Adipocyte (in vitro differentiated cells): Measurements from ENCODE around the gene PGM3.
"Not testable (repeated sequence)": the region's sequence is repeated elsewhere in the genome, so short reads cannot be mapped to it uniquely, and the experiment has no call there.

Source experiments
- DNase-seq: peaks from one replicate; pipeline ENCODE4 v3.0.0-alpha.2; 2015; ENCODE audit warnings: low read depth
- H3K27me3 ChIP-seq: replicated peaks from 2 replicates; pipeline ENCODE4 v1.7.0; 2013; ENCODE audit warnings: mild to moderate bottlenecking, low read length, moderate library complexity; ENCODE audit not compliant: control insufficient read depth, insufficient read depth
- H3K36me3 ChIP-seq: 2 replicates; pipeline ENCODE4 v1.7.0; 2013; ENCODE audit warnings: low read length, mild to moderate bottlenecking, moderate library complexity; ENCODE audit not compliant: control insufficient read depth, insufficient read depth, severe bottlenecking
- H3K4me1 ChIP-seq: 2 replicates; pipeline ENCODE4 v1.7.0; 2013; ENCODE audit warnings: mild to moderate bottlenecking, low read length, moderate library complexity; ENCODE audit not compliant: control insufficient read depth, insufficient read depth
- H3K4me3 ChIP-seq: 2 replicates; pipeline ENCODE4 v1.7.0; 2013; ENCODE audit warnings: mild to moderate bottlenecking, low read length, moderate library complexity
- H3K9ac ChIP-seq: 2 replicates; pipeline ENCODE4 v1.7.0; 2013; ENCODE audit warnings: mild to moderate bottlenecking, low read length, moderate library complexity
- H3K9me3 ChIP-seq: 2 replicates; pipeline ENCODE4 v1.7.0; 2013; ENCODE audit warnings: mild to moderate bottlenecking, low read length, moderate library complexity; ENCODE audit not compliant: control insufficient read depth

The PGM3 gene

GRCh38 chr6:83199173-83199862 is 6.3 kb upstream of the PGM3 start:
- H3K9ac ChIP-seq: no peak overlapping the region
- H3K36me3 ChIP-seq: peaks cover 45% of the 10 kb centered on the region
- peaks cover 18% of the 10 kb centered on the region for H3K4me1 ChIP-seq
- no peaks in the 10 kb centered on the region for H3K27me3 ChIP-seq
- no peak overlapping the region for H3K4me3 ChIP-seq
- H3K9me3 ChIP-seq: no peaks in the 10 kb centered on the region
- DNase-seq: no peak

GRCh38 chr6:83198486-83199172 is 5.6 kb upstream of the PGM3 start:
- Histone ChIP-seq H3K36me3 (peaks cover 40% of the 10 kb centered on the region), H3K4me3 (no peak overlapping the region), H3K27me3 (no peaks in the 10 kb centered on the region), H3K9ac (no peak overlapping the region), H3K9me3 (no peaks in the 10 kb centered on the region), H3K4me1 (peaks cover 18% of the 10 kb centered on the region)
- peak; percentile 64 for DNase-seq

GRCh38 chr6:83193747-83194566 is 892 bp upstream of the PGM3 start:
- H3K27me3 ChIP-seq: no peaks in the 10 kb centered on the region
- H3K4me3 ChIP-seq: peak overlapping the region; percentile 92
- peaks cover 28% of the 10 kb centered on the region for H3K36me3 ChIP-seq
- peaks cover 42% of the 10 kb centered on the region for H3K4me1 ChIP-seq
- H3K9ac ChIP-seq: peak overlapping the region; percentile 91
- DNase-seq: peak; percentile 68
- no peaks in the 10 kb centered on the region for H3K9me3 ChIP-seq

- peaks cover 36% of the 10 kb centered on the region for H3K36me3 ChIP-seq
- H3K9me3 ChIP-seq: no peaks in the 10 kb centered on the region
- H3K9ac ChIP-seq: peak overlapping the region; percentile 91
- DNase-seq: no peak
- peaks cover 42% of the 10 kb centered on the region for H3K4me1 ChIP-seq
- H3K27me3 ChIP-seq: no peaks in the 10 kb centered on the region
- H3K4me3 ChIP-seq: peak overlapping the region; percentile 92
Observed at GRCh38 chr6:83192456-83192855, 609 bp downstream of the PGM3 start.

GRCh38 chr6:83191974-83192373 is 1.1 kb downstream of the PGM3 start:
- Histone ChIP-seq H3K4me3 (peak overlapping the region; percentile 92), H3K36me3 (peaks cover 32% of the 10 kb centered on the region), H3K9ac (peak overlapping the region; percentile 91), H3K4me1 (peaks cover 42% of the 10 kb centered on the region)
- H3K27me3 ChIP-seq, H3K9me3 ChIP-seq, DNase-seq: not testable (repeated sequence)

- peaks cover 42% of the 10 kb centered on the region for H3K36me3 ChIP-seq
- H3K9ac ChIP-seq: no peak overlapping the region
- peaks cover 35% of the 10 kb centered on the region for H3K4me1 ChIP-seq
- no peak for DNase-seq
- H3K9me3 ChIP-seq: no peaks in the 10 kb centered on the region
- peak overlapping the region; percentile 3 for H3K4me3 ChIP-seq
- H3K27me3 ChIP-seq: no peaks in the 10 kb centered on the region
Observed at GRCh38 chr6:83190626-83191025, 2.4 kb downstream of the PGM3 start.

GRCh38 chr6:83188501-83188900 is 4.6 kb downstream of the PGM3 start:
- Histone ChIP-seq H3K4me3 (no peak overlapping the region), H3K27me3 (no peaks in the 10 kb centered on the region), H3K36me3 (peaks cover 55% of the 10 kb centered on the region), H3K9ac (no peak overlapping the region), H3K9me3 (no peaks in the 10 kb centered on the region), H3K4me1 (peaks cover 35% of the 10 kb centered on the region)
- DNase-seq: no peak

GRCh38 chr6:83185096-83185495 is 8.0 kb downstream of the PGM3 start:
- H3K9me3 ChIP-seq: no peaks in the 10 kb centered on the region
- H3K4me1 ChIP-seq: peaks cover 34% of the 10 kb centered on the region
- DNase-seq: no peak
- H3K4me3 ChIP-seq: no peak overlapping the region
- H3K9ac ChIP-seq: no peak overlapping the region
- no peaks in the 10 kb centered on the region for H3K27me3 ChIP-seq
- peaks cover 79% of the 10 kb centered on the region for H3K36me3 ChIP-seq

GRCh38 chr6:83183082-83183828 is 9.8 kb downstream of the PGM3 start:
- H3K9me3 ChIP-seq: no peaks in the 10 kb centered on the region
- H3K27me3 ChIP-seq: no peaks in the 10 kb centered on the region
- peak overlapping the region; percentile 37 for H3K9ac ChIP-seq
- H3K36me3 ChIP-seq: peaks cover 78% of the 10 kb centered on the region
- peaks cover 26% of the 10 kb centered on the region for H3K4me1 ChIP-seq
- peak overlapping the region; percentile 51 for H3K4me3 ChIP-seq
- peak; percentile 60 for DNase-seq

- no peak for DNase-seq
- Histone ChIP-seq H3K27me3 (no peaks in the 10 kb centered on the region), H3K9me3 (no peaks in the 10 kb centered on the region), H3K4me3 (no peak overlapping the region), H3K36me3 (peaks cover 83% of the 10 kb centered on the region), H3K9ac (no peak overlapping the region), H3K4me1 (peaks cover 26% of the 10 kb centered on the region)
Observed at GRCh38 chr6:83182114-83182513, 11.0 kb downstream of the PGM3 start.
